A673 (cell line): ENCODE results near the gene FAM50B. TPM values are rescaled to one million over a fixed set of nuclear protein-coding genes. Genes with fewer than 3 reads are reported as not detected.

Source experiments
- BruUV-seq: library from RNA; stranded (reverse); fragments of 400-500 nt; replicated peaks from 2 replicates; lab custom pipeline; 2021; lab: Mats Ljungman, UMichigan
- CTCF ChIA-PET: fragments of 300-600 bp; sonication (Branson Sonifier 250); formaldehyde crosslinking; loops from one replicate; lab custom pipeline; 2022; ENCODE audit warnings: antibody characterized with exemption; lab: Charles Lee
- POLR2A ChIA-PET: fragments of 300-600 bp; sonication (Branson Sonifier 250); formaldehyde crosslinking; loops from one replicate; lab custom pipeline; 2022; ENCODE audit warnings: antibody characterized with exemption; ENCODE audit not compliant: low non-redundant PET; lab: Charles Lee
- DNase-seq: peaks from one replicate; pipeline ENCODE4 v3.0.0-alpha.2; 2015; ENCODE audit warnings: low spot score
- H3K27ac ChIP-seq: fragments of 200-600 bp; sonication (generic); 2 replicates; pipeline ENCODE4 v1.5.1; 2016; ENCODE audit warnings: mixed run types, low read depth, mild to moderate bottlenecking, mixed read lengths, antibody characterized with exemption, low read length; ENCODE audit not compliant: poor library complexity, severe bottlenecking
- H3K27me3 ChIP-seq: fragments of 200-600 bp; sonication (generic); replicated peaks from 2 replicates; pipeline ENCODE4 v1.6.1; 2017; ENCODE audit warnings: mixed run types, low read depth, mild to moderate bottlenecking, mixed read lengths, antibody characterized with exemption, low read length; ENCODE audit not compliant: insufficient read depth, poor library complexity
- H3K36me3 ChIP-seq: fragments of 200-600 bp; sonication (generic); 2 replicates; pipeline ENCODE4 v1.6.1; 2016; ENCODE audit warnings: mixed run types, mild to moderate bottlenecking, mixed read lengths, antibody characterized with exemption, low read length; ENCODE audit not compliant: insufficient read depth, poor library complexity, severe bottlenecking
- H3K4me1 ChIP-seq: fragments of 200-600 bp; sonication (generic); 2 replicates; pipeline ENCODE4 v1.6.1; 2017; ENCODE audit warnings: mixed run types, mild to moderate bottlenecking, mixed read lengths, antibody characterized with exemption, low read length; ENCODE audit not compliant: insufficient read depth, poor library complexity, severe bottlenecking
- H3K4me3 ChIP-seq: fragments of 200-600 bp; sonication (generic); 2 replicates; pipeline ENCODE4 v1.5.1; 2016; ENCODE audit warnings: low read depth, mixed run types, mild to moderate bottlenecking, mixed read lengths, low read length; ENCODE audit not compliant: poor library complexity, severe bottlenecking
- H3K9me3 ChIP-seq: fragments of 200-600 bp; sonication (generic); 2 replicates; pipeline ENCODE4 v1.6.1; 2016; ENCODE audit warnings: mixed run types, low read depth, mild to moderate bottlenecking, mixed read lengths, antibody characterized with exemption, low read length; ENCODE audit not compliant: poor library complexity, severe bottlenecking
- CTCF ChIP-seq: fragments of 300-800, 200-600 bp; sonication (generic); conservative IDR thresholded peaks from 2 replicates; pipeline ENCODE4 v1.5.1; 2017; ENCODE audit warnings: low read depth, mild to moderate bottlenecking, antibody characterized with exemption, low read length, moderate library complexity, mixed read lengths
- EZH2 ChIP-seq: fragments of 200-600 bp; sonication (generic); IDR thresholded peaks from 2 replicates; pipeline ENCODE4 v1.6.1; 2017; ENCODE audit warnings: borderline replicate concordance, low read depth, mild to moderate bottlenecking, mixed read lengths, antibody characterized with exemption, low read length; ENCODE audit not compliant: poor library complexity, severe bottlenecking
- intact Hi-C: fragments of 100-400 bp; cut with micrococcal nuclease; formaldehyde crosslinking; loops from one replicate; pipeline ENCODE4 v1.10.0; 2022; ENCODE audit not compliant: unreplicated experiment
- total RNA-seq: library from RNA; stranded (reverse); gene quantifications from 2 replicates; pipeline ENCODE4 v1.2.3, GENCODE V29; 2021

Gene FAM50B
- total RNA-seq, 1 experiment from 2014 or later = 10.1 TPM

GRCh38 chr6:3800850-3801591 is 48.2 kb upstream of the FAM50B start:
- TF ChIP-seq EZH2 (no peak), CTCF (no peak)
- POLR2A ChIA-PET = no interaction called here
- intact Hi-C loops = no loop called here

GRCh38 chr6:3801960-3802359 is 47.2 kb upstream of the FAM50B start:
- CTCF ChIA-PET = no interaction called here
- no TSS peak for BruUV-seq
- no peak overlapping the region for H3K27ac ChIP-seq
- DNase-seq = no peak
- H3K4me3 ChIP-seq = no peak overlapping the region
- no peak for TF ChIP-seq EZH2
- no peak for TF ChIP-seq CTCF
- no peaks in the 10 kb centered on the region for H3K9me3 ChIP-seq
- H3K4me1 ChIP-seq = peaks cover 8% of the 10 kb centered on the region
- H3K27me3 ChIP-seq = no peaks in the 10 kb centered on the region
- POLR2A ChIA-PET = no interaction called here
- intact Hi-C loops = no loop called here
- H3K36me3 ChIP-seq = no peaks in the 10 kb centered on the region

More at GRCh38 chr6:3800850-3801591, 48.2 kb upstream of the FAM50B start:
- Histone ChIP-seq H3K27me3 (no peaks in the 10 kb centered on the region), H3K9me3 (no peaks in the 10 kb centered on the region), H3K27ac (no peak overlapping the region), H3K4me1 (peaks cover 8% of the 10 kb centered on the region), H3K4me3 (no peak overlapping the region), H3K36me3 (no peaks in the 10 kb centered on the region)
- BruUV-seq = no TSS peak
- DNase-seq = no peak
- CTCF ChIA-PET = no interaction called here

GRCh38 chr6:3803627-3804468 is 45.3 kb upstream of the FAM50B start:
- CTCF ChIA-PET = interaction anchor here (0.7 kb wide), 1 partner anchor 810 kb away, joined by 4 read pairs; no protein-coding TSS in a partner anchor

More at GRCh38 chr6:3803627-3804468, 45.3 kb upstream of the FAM50B start:
- no peak overlapping the region for H3K4me3 ChIP-seq
- no peak for TF ChIP-seq EZH2
- TF ChIP-seq CTCF = no peak
- POLR2A ChIA-PET = no interaction called here
- intact Hi-C loops = no loop called here
- BruUV-seq = no TSS peak
- peaks cover 8% of the 10 kb centered on the region for H3K4me1 ChIP-seq
- DNase-seq = peak; percentile 44
- H3K36me3 ChIP-seq = no peaks in the 10 kb centered on the region
- H3K27ac ChIP-seq = peak overlapping the region; percentile 64
- H3K9me3 ChIP-seq = no peaks in the 10 kb centered on the region
- H3K27me3 ChIP-seq = no peaks in the 10 kb centered on the region
